Stimulated activated naive CD8-positive, alpha-beta T cell treated with anti-CD3 and anti-CD28 coated beads, Interleukin-15, amount 100 ng/mL, for 72 hours (primary cell): ENCODE data around the gene ZNF479.
"Not testable (repeated sequence)": the region's sequence is repeated elsewhere in the genome, so short reads cannot be mapped to it uniquely, and the experiment has no call there.

Experiments
- ATAC-seq: fragments of 150-1000 bp; cut with Tn5 transposase; 2 replicates; pipeline ENCODE4 v1.10.0; 2021; ENCODE audit warnings: mild to moderate bottlenecking, moderate library complexity
- DNase-seq, 2 donors: peaks; one replicate each; pipeline ENCODE4 v3.0.0; 2021 to 2022
- H3K27ac Mint-ChIP-seq, 2 donors: one replicate each; pipeline ENCODE4 v1.8.0; 2022; ENCODE audit warnings: mild to moderate bottlenecking in 2 of 2, mixed read lengths in 2 of 2, moderate library complexity in 2 of 2
- H3K27me3 Mint-ChIP-seq: one replicate; pipeline ENCODE4 v1.8.0; 2022; ENCODE audit warnings: mixed read lengths
- H3K4me1 Mint-ChIP-seq: one replicate; pipeline ENCODE4 v1.8.0; 2022; ENCODE audit warnings: mild to moderate bottlenecking, mixed read lengths
- H3K4me3 Mint-ChIP-seq, 2 donors: one replicate each; pipeline ENCODE4 v1.8.0; 2022; ENCODE audit warnings: mild to moderate bottlenecking in 2 of 2, mixed read lengths in 2 of 2, moderate library complexity in 1 of 2
- H3K9me3 Mint-ChIP-seq, 2 donors: one replicate each; pipeline ENCODE4 v1.8.0; 2022; ENCODE audit warnings: mixed read lengths in 2 of 2

Gene ZNF479

GRCh38 chr7:57132336-57132735 is at the start of gene ZNF479:
TSS of gene ZNF479 (minus strand) at chr7:57132436. CDS start at chr7:57132324, 112 bp downstream.
- H3K4me1 Mint-ChIP-seq, H3K4me3 Mint-ChIP-seq, DNase-seq, H3K27me3 Mint-ChIP-seq, ATAC-seq, H3K27ac Mint-ChIP-seq: not testable (repeated sequence)
- peaks cover 5 to 31% of the 10 kb centered on the region in 2 donors for H3K9me3 Mint-ChIP-seq

- Mint-ChIP-seq H3K9me3 (peaks cover 18 to 28% of the 10 kb centered on the region in 2 donors), H3K27ac (no peak overlapping the region)
Observed at GRCh38 chr7:57182031-57182430, 49.8 kb upstream of the ZNF479 start.

GRCh38 chr7:57181281-57181680 is 49.0 kb upstream of the ZNF479 start:
- Mint-ChIP-seq H3K4me3 (no peak overlapping the region), H3K9me3 (peaks cover 18 to 32% of the 10 kb centered on the region in 2 donors), H3K27ac (no peak overlapping the region), H3K4me1 (no peaks in the 10 kb centered on the region), H3K27me3 (no peaks in the 10 kb centered on the region)
- DNase-seq: no peak
- no peak for ATAC-seq

More at GRCh38 chr7:57182031-57182430, 49.8 kb upstream of the ZNF479 start:
- no peaks in the 10 kb centered on the region for H3K4me1 Mint-ChIP-seq
- ATAC-seq (no peak), DNase-seq (no peak)
- no peaks in the 10 kb centered on the region for H3K27me3 Mint-ChIP-seq
- no peak overlapping the region for H3K4me3 Mint-ChIP-seq

GRCh38 chr7:57179776-57180415 is 47.7 kb upstream of the ZNF479 start:
- DNase-seq (no peak), ATAC-seq (no peak)
- H3K27ac Mint-ChIP-seq: no peak overlapping the region
- no peaks in the 10 kb centered on the region for H3K4me1 Mint-ChIP-seq
- H3K27me3 Mint-ChIP-seq: no peaks in the 10 kb centered on the region
- no peak overlapping the region for H3K4me3 Mint-ChIP-seq
- H3K9me3 Mint-ChIP-seq: peaks cover 18 to 32% of the 10 kb centered on the region in 2 donors

GRCh38 chr7:57178768-57179139 is 46.5 kb upstream of the ZNF479 start:
- H3K4me3 Mint-ChIP-seq: no peak overlapping the region
- H3K9me3 Mint-ChIP-seq: peaks cover 18 to 32% of the 10 kb centered on the region in 2 donors
- no peak for DNase-seq
- no peaks in the 10 kb centered on the region for H3K4me1 Mint-ChIP-seq
- no peak for ATAC-seq
- H3K27me3 Mint-ChIP-seq: no peaks in the 10 kb centered on the region
- H3K27ac Mint-ChIP-seq: no peak overlapping the region

GRCh38 chr7:57177856-57178767 is 45.9 kb upstream of the ZNF479 start:
- Mint-ChIP-seq H3K27ac (no peak overlapping the region), H3K27me3 (no peaks in the 10 kb centered on the region), H3K4me1 (no peaks in the 10 kb centered on the region), H3K9me3 (peaks cover 18 to 32% of the 10 kb centered on the region in 2 donors), H3K4me3 (no peak overlapping the region)
- DNase-seq (no peak), ATAC-seq (no peak)

- Mint-ChIP-seq H3K4me1 (no peaks in the 10 kb centered on the region), H3K27me3 (no peaks in the 10 kb centered on the region), H3K27ac (no peak overlapping the region), H3K4me3 (no peak overlapping the region), H3K9me3 (peaks cover 12 to 25% of the 10 kb centered on the region in 2 donors)
- ATAC-seq (no peak), DNase-seq (no peak)
Observed at GRCh38 chr7:57176928-57177635, 44.8 kb upstream of the ZNF479 start.

- no peaks in the 10 kb centered on the region for H3K4me1 Mint-ChIP-seq
- ATAC-seq (no peak), DNase-seq (no peak)
- H3K9me3 Mint-ChIP-seq: peaks cover 14 to 28% of the 10 kb centered on the region in 2 donors
- H3K27ac Mint-ChIP-seq: no peak overlapping the region
- H3K27me3 Mint-ChIP-seq: no peaks in the 10 kb centered on the region
- H3K4me3 Mint-ChIP-seq: no peak overlapping the region
Observed at GRCh38 chr7:57165285-57165899, 33.2 kb upstream of the ZNF479 start.

- H3K9me3 Mint-ChIP-seq: peaks cover 0 to 11% of the 10 kb centered on the region in 2 donors
- H3K4me3 Mint-ChIP-seq, H3K27me3 Mint-ChIP-seq, H3K27ac Mint-ChIP-seq, H3K4me1 Mint-ChIP-seq, ATAC-seq, DNase-seq: not testable (repeated sequence)
Observed at GRCh38 chr7:57120123-57120784, 12.0 kb downstream of the ZNF479 start.
